ENCODE results near the gene ZBBX. TPM values are rescaled to one million over a fixed set of nuclear protein-coding genes. Genes with fewer than 3 reads are reported as not detected.

ZBBX gene, protein sequence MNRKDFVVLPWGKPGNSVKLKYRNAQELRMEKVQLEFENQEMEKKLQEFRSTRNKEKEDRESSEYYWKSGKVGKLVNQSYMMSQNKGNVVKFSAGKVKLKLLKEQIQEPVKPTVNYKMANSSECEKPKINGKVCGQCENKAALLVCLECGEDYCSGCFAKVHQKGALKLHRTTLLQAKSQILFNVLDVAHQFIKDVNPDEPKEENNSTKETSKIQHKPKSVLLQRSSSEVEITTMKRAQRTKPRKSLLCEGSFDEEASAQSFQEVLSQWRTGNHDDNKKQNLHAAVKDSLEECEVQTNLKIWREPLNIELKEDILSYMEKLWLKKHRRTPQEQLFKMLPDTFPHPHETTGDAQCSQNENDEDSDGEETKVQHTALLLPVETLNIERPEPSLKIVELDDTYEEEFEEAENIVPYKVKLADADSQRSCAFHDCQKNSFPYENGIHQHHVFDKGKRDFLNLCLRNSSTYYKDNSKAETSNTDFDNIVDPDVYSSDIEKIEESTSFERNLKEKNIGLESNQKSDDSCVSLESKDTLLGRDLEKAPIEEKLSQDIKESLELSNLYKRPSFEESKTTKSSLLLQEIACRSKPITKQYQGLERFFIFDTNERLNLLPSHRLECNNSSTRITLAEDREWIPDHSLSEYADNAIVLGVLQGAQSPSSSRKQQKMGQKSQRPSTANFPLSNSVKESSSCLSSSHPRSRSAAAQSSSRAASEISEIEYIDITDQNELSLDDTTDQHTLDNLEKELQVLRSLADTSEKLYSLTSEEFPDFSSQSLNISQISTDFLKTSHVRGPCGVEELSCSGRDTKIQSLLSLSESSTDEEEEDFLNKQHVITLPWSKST
- total RNA-seq (2022; extraction: Qiagen RNA extraction) = not detected in 5 replicates

GRCh38 chr3:167380004-167380689, at the start of gene ZBBX:
TSS of gene ZBBX (minus strand) at chr3:167380297. CDS start at chr3:167372901, 7,396 bp downstream.

Other genes starting within 250 kb of the ZBBX start
- not detected in 5 replicates for gene SERPINI2, start 93.7 kb upstream of the ZBBX start, total RNA-seq (2022; extraction: Qiagen RNA extraction)